ENCODE data around the gene TBC1D5.

DNA sequence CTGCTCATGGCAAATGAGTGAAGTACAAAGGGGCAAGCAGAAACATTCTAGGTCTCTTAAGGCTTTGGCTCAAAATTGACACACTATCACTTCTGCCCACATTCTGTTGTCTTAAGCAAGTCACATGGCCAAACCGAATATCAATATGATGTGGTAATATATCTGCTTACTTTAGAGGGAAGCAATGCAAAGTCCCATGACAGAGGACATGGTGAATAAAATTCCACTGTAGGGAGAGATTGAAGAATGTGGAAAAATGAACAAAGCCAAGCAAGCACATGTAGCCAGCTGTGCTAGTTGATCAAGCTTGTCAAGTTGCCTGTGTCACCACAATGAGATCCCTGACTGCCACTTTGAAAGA is 11.2 kb upstream of the TBC1D5 start:
- no peak for TF ChIP-seq CTCF (IDR thresholded peaks at IDR 0.05)
- TF ChIP-seq POLR2A (IDR thresholded peaks at IDR 0.05): no peak
- TF ChIP-seq POLR2AphosphoS5 (IDR thresholded peaks at IDR 0.05; ENCODE audit: insufficient read depth in 1 of 2, low read depth in 1 of 2): no peak

Data from vagina (tissue), 2 donors.